GM12878 (cell line): Measurements from ENCODE around the gene CFAP92. TPM values are rescaled to one million over a fixed set of nuclear protein-coding genes. Genes with fewer than 3 reads are reported as not detected.

Experiments
- ATAC-seq: fragments of 200-7000 bp; cut with Tn5 transposase; 3 replicates; pipeline ENCODE4 v1.9.1; 2020; ENCODE audit warnings: mild to moderate bottlenecking, moderate library complexity
- BruUV-seq: library from RNA; stranded (reverse); fragments of 400-500 nt; replicated peaks from 2 replicates; lab custom pipeline; 2021; lab: Mats Ljungman, UMichigan
- CTCF ChIA-PET: fragments of 300-600 bp; sonication (Branson Sonifier 250); formaldehyde crosslinking; extraction: SDS; loops from one replicate; lab custom pipeline; 2021; ENCODE audit warnings: inconsistent platforms; lab: Yijun Ruan, JAX
- POLR2A ChIA-PET: fragments of 350-600 bp; formaldehyde crosslinking; extraction: SDS; loops from one replicate; lab custom pipeline; 2021; ENCODE audit warnings: inconsistent platforms; lab: Charles Lee
- RAD21 ChIA-PET: fragments of 300-600 bp; sonication (Branson Sonifier 250); formaldehyde crosslinking; loops from one replicate; lab custom pipeline; 2023; ENCODE audit warnings: antibody characterized with exemption; ENCODE audit not compliant: unreplicated experiment; lab: Charles Lee
- SMC1A ChIA-PET: fragments of 300-600 bp; sonication (Branson Sonifier 250); formaldehyde crosslinking; loops from one replicate; lab custom pipeline; 2023; ENCODE audit not compliant: unreplicated experiment, uncharacterized antibody; lab: Charles Lee
- DNase-seq: peaks from one replicate; pipeline ENCODE4 v3.0.0-alpha.2; 2011; ENCODE audit warnings: low read depth, low spot score
- FAIRE-seq: peaks from 3 replicates; lab custom pipeline; 2011; peaks lifted over from hg19 to GRCh38; lab: Jason Lieb, UNC
- H2AFZ ChIP-seq: 2 replicates; pipeline ENCODE4 v1.6.0; 2011; ENCODE audit warnings: low read depth, low read length, control low read depth; ENCODE audit not compliant: control insufficient read depth
- H3K27ac ChIP-seq: 2 replicates; pipeline ENCODE4 v1.5.1; 2011; ENCODE audit warnings: control low read depth; ENCODE audit not compliant: control insufficient read depth, insufficient read depth
- H3K27me3 ChIP-seq, 2 experiments: replicated peaks in 1 of 2; 2 replicates each; pipeline versions ENCODE4 v1.6.0 to v1.6.1; 2011; ENCODE audit warnings: low read length in 1 of 2; ENCODE audit not compliant: control insufficient read depth in 2 of 2, insufficient read depth in 2 of 2
- H3K36me3 ChIP-seq, 2 experiments: 2 replicates each; pipeline ENCODE4 v1.5.1; 2011; ENCODE audit warnings: low read length in 1 of 2; ENCODE audit not compliant: control insufficient read depth in 2 of 2, insufficient read depth in 2 of 2
- H3K4me1 ChIP-seq: 2 replicates; pipeline ENCODE4 v1.6.1; 2011; ENCODE audit warnings: mild to moderate bottlenecking, low read length, moderate library complexity, mixed read lengths; ENCODE audit not compliant: control insufficient read depth, insufficient read depth
- H3K4me2 ChIP-seq: 2 replicates; pipeline ENCODE4 v1.6.0; 2011; ENCODE audit warnings: control low read depth; ENCODE audit not compliant: control insufficient read depth, insufficient read depth
- H3K4me3 ChIP-seq: fragments of 200-600 bp; sonication (generic); 2 replicates; pipeline ENCODE4 v1.5.1; 2016
- H3K79me2 ChIP-seq: 2 replicates; pipeline ENCODE4 v1.6.0; 2011; ENCODE audit warnings: low read length; ENCODE audit not compliant: control insufficient read depth, insufficient read depth
- H3K9ac ChIP-seq: 2 replicates; pipeline ENCODE4 v1.8.0; 2011; ENCODE audit warnings: low read length, control low read depth, mixed read lengths; ENCODE audit not compliant: control insufficient read depth, insufficient read depth
- H3K9me3 ChIP-seq: replicated peaks from 3 replicates; pipeline ENCODE4 v1.5.1; 2011; ENCODE audit warnings: mild to moderate bottlenecking, low read length; ENCODE audit not compliant: control insufficient read depth, insufficient read depth
- H4K20me1 ChIP-seq: 2 replicates; pipeline ENCODE4 v1.6.0; 2011; ENCODE audit not compliant: control insufficient read depth, insufficient read depth
- MLLT1 ChIP-seq: fragments of 450-650 bp; IDR thresholded peaks from 2 replicates; pipeline ENCODE4 v1.6.1; 2016; ENCODE audit warnings: mild to moderate bottlenecking
- MYC ChIP-seq: IDR thresholded peaks from 2 replicates; pipeline ENCODE4 v1.6.1; 2011; ENCODE audit warnings: mild to moderate bottlenecking, low read length, moderate library complexity, inconsistent platforms; ENCODE audit not compliant: insufficient read depth, insufficient replicate concordance, insufficient read length, severe bottlenecking
- NFYA ChIP-seq: IDR thresholded peaks from 2 replicates; pipeline ENCODE4 v1.6.1; 2011; ENCODE audit warnings: low read depth, mild to moderate bottlenecking, low read length, improper control_type of control experiment, borderline replicate concordance
- NKRF ChIP-seq: fragments of 450-650 bp; conservative IDR thresholded peaks from 2 replicates; pipeline ENCODE4 v1.6.1; 2017; ENCODE audit warnings: mild to moderate bottlenecking, moderate library complexity
- PAX8 ChIP-seq: fragments of 450-650 bp; IDR thresholded peaks from 2 replicates; pipeline ENCODE4 v1.6.1; 2017; ENCODE audit warnings: mild to moderate bottlenecking, moderate library complexity
- PRDM15 ChIP-seq: fragments of 450-650 bp; formaldehyde crosslinking; IDR thresholded peaks from 2 replicates; pipeline ENCODE4 v1.4.0; 2020; ENCODE audit warnings: mild to moderate bottlenecking, moderate library complexity
- SKIL ChIP-seq: fragments of 450-650 bp; IDR thresholded peaks from 2 replicates; pipeline ENCODE4 v1.6.1; 2017; ENCODE audit warnings: mild to moderate bottlenecking, low read depth, inconsistent platforms; ENCODE audit not compliant: poor library complexity, severe bottlenecking
- TAF1 ChIP-seq: IDR thresholded peaks from 2 replicates; pipeline ENCODE4 v1.6.1; 2011; ENCODE audit warnings: mild to moderate bottlenecking, low read depth, low read length, borderline replicate concordance
- TARDBP ChIP-seq: IDR thresholded peaks from 2 replicates; pipeline ENCODE4 v1.6.1; 2016; ENCODE audit warnings: borderline replicate concordance
- TBL1XR1 ChIP-seq: IDR thresholded peaks from 2 replicates; pipeline ENCODE4 v1.6.1; 2012; ENCODE audit warnings: low read depth, low read length, improper control_type of control experiment
- WRNIP1 ChIP-seq: IDR thresholded peaks from 2 replicates; pipeline ENCODE4 v1.6.1; 2011; ENCODE audit warnings: low read depth, low read length, improper control_type of control experiment, borderline replicate concordance
- ZNF24 ChIP-seq: fragments of 450-650 bp; IDR thresholded peaks from 2 replicates; pipeline ENCODE4 v1.6.1; 2017; ENCODE audit warnings: antibody characterized with exemption, mild to moderate bottlenecking
- ZNF622 ChIP-seq: fragments of 450-650 bp; IDR thresholded peaks from 2 replicates; pipeline ENCODE4 v1.6.1; 2017; ENCODE audit warnings: mild to moderate bottlenecking, inconsistent platforms
- WGBS: methylation state at CpG from one replicate; pipeline ENCODE4 v1.1.6; 2016; ENCODE audit warnings: low lambda C conversion rate; ENCODE audit not compliant: insufficient replicate concordance, insufficient coverage; ENCODE audit errors: missing lambda C conversion rate; 5-methylcytosine and 5-hydroxymethylcytosine counted together
- in situ Hi-C: fragments of 300-500 bp; cut with MboI; formaldehyde crosslinking; loops from 9 replicates; pipeline ENCODE4 v1.14.3; 2018; ENCODE audit warnings: mixed read lengths
- intact Hi-C: fragments of 100-400 bp; cut with micrococcal nuclease; formaldehyde crosslinking; loops from one replicate; pipeline ENCODE4 v1.14.2; 2022; ENCODE audit not compliant: unreplicated experiment
- polyA plus RNA-seq, 11 experiments: library from polyadenylated mRNA; depleted of rRNA in 4 of 11; unstranded in 6 of 11; stranded (reverse) in 5 of 11; fragments of >200 nt; fragmentation: Nextera tagmentation in 4 of 11; fragmentation: Illumina TruSeq in 1 of 11; extraction: Ambion mirVana in 4 of 11; extraction: Trizol in 1 of 11; gene quantifications; 1 replicate in 1 of 11; 2 replicates in 10 of 11; pipeline versions ENCODE4 v1.2.1 to v1.2.3, GENCODE V29; 2011 to 2016; ENCODE audit warnings: inconsistent platforms in 2 of 11, missing spikeins in 2 of 11, low read depth in 1 of 11
- total RNA-seq, 4 experiments: library from RNA; depleted of rRNA in 3 of 4; stranded (reverse); fragments of >200 nt in 3 of 4; fragmentation: Illumina TruSeq in 1 of 4; extraction: Trizol in 1 of 4; gene quantifications; 2 replicates each; pipeline versions ENCODE4 v1.2.1 to v1.2.3, GENCODE V29; 2013 to 2021

CFAP92 gene
- total and polyA plus RNA-seq, 10 of the 15 experiments (the other 5 are each of a cell fraction or from before 2014, with no cell fraction given): 0.05 to 0.52 (median 0.14) TPM; not detected in 7

- Histone ChIP-seq H2AFZ (peak overlapping the region; percentile 84), H3K27me3 (no peaks in the 10 kb centered on the region), H3K27ac (peak overlapping the region; percentile 85), H3K9ac (peak overlapping the region; percentile 94), H3K4me2 (peak overlapping the region; percentile 93), H3K36me3 (no peaks in the 10 kb centered on the region; a peak in 1 of 4 replicates), H3K4me1 (peaks cover 18% of the 10 kb centered on the region), H3K9me3 (no peaks in the 10 kb centered on the region), H3K4me3 (peak overlapping the region; percentile 83), H3K79me2 (peaks cover 49% of the 10 kb centered on the region), H4K20me1 (no peaks in the 10 kb centered on the region)
- no peak for FAIRE-seq
- ChIA-PET POLR2A (interaction anchor here (0.7 to 2.1 kb wide), 10 partner anchors 7 to 438 kb away, joined by 3 to 7 read pairs (median 4); partner anchors contain the start of gene RAB7A), RAD21 (interaction anchor here (0.6 to 2.9 kb wide), 10 partner anchors 11 to 283 kb away, joined by 3 to 9 read pairs (median 4); partner anchors contain the start of gene RPN1), CTCF (interaction anchor here (0.7 to 4.6 kb wide), 14 partner anchors 8 to 367 kb away, joined by 3 to 53 read pairs (median 6); no protein-coding TSS in a partner anchor), SMC1A (interaction anchor here (0.7 to 2.5 kb wide), 5 partner anchors 11 to 300 kb away, joined by 3 to 16 read pairs (median 4); no protein-coding TSS in a partner anchor)
- DNase-seq: peak; percentile 8
- intact Hi-C loops: loop anchor here (2.0 to 5.0 kb wide), 2 partner anchors 198 to 369 kb away; partner anchors contain the start of gene COPG1
- ATAC-seq: peak; percentile 55
- BruUV-seq: TSS peak; percentile 98
- in situ Hi-C loops: no loop called here
- WGBS: under 1% methylated on average over 14 of the region's 14 CpGs
- no peak for TF ChIP-seq SKIL
- no peak for TF ChIP-seq NKRF
- TF ChIP-seq TARDBP: no peak
- no peak for TF ChIP-seq NFYA
- TF ChIP-seq WRNIP1: 0 out of 2 replicates have a peak, but pooled peaks have one; percentile 17
- TF ChIP-seq TAF1: peak; percentile 33; the same call in 1 of the 2 replicates
- no peak for TF ChIP-seq PRDM15 (CRISPR knock-in tag)
- TF ChIP-seq PAX8: no peak
- TF ChIP-seq ZNF24: no peak
- TF ChIP-seq MLLT1: no peak
- TF ChIP-seq ZNF622: no peak
- TF ChIP-seq MYC: no peak
- no peak for TF ChIP-seq TBL1XR1
Measured at GRCh38 chr3:128878556-128879124, 115.2 kb downstream of the CFAP92 start.
